HG03378 (cell line): Measurements from ENCODE around the gene TRABD2B.

ENCODE experiments used
- ATAC-seq: cut with Tn5 transposase; IDR thresholded peaks from one replicate; pipeline ENCODE4 v1.9.1; 2021; ENCODE audit warnings: mild to moderate bottlenecking, moderate library complexity; ENCODE audit not compliant: unreplicated experiment

TRABD2B gene

GRCh38 chr1:47765236-47765635 lies 231.9 kb downstream of the TRABD2B start:
- ATAC-seq = no peak

DNA sequence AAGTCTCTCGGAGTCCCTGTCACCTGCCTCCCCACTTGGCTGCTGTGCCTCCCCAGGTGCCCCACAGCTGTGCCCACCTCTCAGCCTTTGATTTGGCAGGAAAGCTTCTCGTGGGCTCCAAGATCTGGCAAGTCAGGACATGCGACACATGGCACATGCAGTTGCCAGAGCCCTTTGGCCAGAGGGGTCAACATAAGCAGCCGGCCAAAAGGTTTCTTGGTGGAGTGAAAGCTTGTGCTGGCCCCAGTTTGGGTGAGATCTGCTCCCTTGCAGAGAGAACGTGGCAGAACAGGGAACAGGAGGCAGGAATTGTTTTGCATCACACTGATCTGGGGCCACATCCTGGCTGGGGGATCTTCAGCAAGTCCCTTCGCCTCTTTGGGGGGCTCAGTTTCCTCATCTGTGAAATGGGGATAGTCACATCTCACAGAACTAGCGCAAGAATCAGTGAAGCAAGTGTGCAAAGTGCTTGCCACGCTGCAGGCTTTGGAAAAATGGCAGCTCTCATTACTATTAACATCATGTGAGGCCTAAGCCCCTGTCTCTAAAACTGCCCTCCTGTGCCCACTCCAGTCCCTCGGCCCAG lies 232.6 kb downstream of the TRABD2B start:
- ATAC-seq = no peak

DNA sequence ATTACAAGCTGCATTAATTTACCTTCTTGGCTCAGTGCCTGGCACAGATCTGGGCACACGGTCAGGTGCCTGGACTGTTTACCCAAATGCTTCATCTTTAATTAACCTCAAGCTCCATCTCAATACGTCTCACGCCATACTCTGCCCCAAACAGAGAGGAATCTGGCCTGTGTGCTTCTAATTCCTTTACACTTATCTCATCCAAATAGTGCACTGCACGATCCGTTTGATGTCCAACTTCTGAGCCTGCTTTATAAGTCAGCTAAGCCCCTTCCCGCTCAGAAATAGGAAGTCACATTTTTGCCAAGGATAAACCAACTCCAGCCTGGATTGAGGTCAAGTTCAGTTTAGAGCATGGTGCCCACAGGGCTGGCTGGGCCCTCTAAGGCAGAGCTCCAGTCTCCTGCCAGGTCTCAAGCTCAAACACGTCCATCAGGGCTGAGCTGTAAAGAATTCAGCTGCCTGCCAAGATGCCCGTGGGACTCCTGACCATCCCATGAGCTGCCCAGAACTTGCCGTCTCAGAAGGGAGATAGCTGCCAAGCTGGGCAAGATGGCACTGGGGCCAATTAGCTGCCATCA lies 233.5 kb downstream of the TRABD2B start:
- no peak for ATAC-seq

- ATAC-seq = peak; percentile 67
Measured at GRCh38 chr1:47761974-47762373, 235.2 kb downstream of the TRABD2B start.

DNA sequence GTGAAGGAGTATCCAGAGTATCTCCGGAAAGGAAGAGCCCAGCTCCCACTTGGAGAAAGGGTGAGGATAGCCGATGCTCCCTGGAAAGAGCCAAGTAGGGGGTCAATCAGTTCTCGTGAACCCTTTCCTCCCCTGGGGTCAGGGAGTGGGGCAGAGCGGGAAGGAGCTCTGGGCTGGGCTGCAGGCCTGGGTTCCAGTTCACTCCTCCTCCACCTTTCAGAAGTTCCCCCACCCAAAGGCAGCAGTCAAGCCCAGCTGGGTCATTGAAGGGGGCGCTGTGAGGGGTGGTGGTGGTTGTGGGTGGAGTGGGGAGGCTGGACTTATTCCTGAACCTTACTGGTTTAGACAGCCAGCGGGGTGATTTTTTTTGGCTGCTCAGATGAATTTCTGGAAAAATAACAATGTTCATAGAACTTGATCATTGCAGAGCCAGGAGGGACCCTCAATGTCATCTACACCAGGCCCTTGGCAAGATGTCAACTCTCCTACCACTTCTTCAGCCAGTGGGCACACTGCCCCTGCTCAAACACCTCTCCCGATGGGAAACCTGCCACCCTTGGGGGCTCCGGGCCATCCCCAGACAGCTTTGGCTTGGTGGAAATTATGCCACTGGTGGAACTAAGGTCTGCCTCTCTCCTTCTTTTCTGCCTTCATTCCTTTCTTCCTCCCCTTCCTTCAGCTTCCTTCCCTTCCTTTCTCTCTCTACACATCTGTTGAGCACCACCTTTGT lies 235.8 kb downstream of the TRABD2B start:
- no peak for ATAC-seq

DNA sequence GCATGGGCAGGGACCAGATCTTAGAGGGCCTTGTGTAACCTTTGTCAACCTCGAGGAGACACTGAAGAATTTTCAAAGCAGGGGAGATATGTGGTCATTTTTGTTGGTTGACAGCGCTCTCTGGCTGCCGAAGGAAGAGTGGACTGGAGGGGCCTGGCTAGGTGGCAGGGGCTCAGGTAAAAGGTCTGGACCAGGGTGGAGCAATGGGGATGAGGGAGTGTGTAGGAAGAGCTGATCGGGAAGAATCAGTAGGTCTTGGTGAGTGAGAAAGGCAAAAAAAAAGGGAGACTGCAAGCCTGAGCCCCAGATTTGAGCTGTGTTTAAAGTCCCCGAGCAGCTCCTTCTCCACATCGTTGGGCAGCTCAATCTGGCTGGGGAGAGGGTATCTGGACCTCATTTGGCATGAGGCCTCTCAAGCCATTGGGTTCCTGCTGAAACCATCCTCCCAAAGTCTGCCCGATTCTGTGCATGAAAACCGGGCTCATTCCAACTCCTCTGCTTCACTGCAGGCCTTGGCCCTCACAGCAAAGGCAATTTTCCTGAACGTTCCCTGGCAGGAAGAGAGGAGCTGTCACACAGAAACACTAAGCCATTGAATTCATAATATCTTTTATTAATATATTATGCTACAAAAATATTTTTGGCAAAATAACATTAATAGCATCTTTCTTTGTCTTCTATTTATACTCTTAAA lies 237.1 kb downstream of the TRABD2B start:
- no peak for ATAC-seq

DNA sequence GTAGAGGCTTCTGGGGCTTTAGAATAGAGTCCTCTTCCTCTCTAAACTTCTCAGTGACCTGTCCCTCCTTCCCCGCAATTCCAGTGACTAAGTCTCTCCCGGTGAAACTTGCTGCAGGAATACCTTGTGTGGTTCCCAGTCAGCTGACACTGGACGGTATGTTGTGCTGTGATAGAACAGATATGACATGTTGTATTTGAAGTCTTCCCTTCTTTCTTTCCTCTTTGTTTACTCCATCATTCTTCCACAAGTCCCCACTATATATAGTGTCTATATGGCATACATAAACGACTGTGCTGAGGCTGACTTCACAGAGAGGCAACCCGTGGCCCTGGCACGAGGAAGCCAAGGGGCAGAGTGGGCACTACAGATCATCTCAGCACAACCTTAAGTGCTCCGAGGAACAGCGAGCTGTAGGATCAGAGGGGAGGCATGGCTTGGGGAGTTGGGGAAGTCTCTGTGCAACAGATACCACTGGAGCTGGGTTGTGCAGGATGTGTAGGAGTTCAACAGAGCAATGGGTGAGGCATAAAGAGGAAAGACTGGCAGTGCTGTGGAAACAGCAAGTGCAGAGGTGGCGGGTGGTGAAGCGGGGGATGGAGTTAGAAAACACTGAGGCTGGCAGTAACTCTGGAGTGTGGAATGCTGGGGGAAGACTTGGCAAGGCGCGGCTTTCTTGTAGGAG lies 237.8 kb downstream of the TRABD2B start:
- no peak for ATAC-seq

DNA sequence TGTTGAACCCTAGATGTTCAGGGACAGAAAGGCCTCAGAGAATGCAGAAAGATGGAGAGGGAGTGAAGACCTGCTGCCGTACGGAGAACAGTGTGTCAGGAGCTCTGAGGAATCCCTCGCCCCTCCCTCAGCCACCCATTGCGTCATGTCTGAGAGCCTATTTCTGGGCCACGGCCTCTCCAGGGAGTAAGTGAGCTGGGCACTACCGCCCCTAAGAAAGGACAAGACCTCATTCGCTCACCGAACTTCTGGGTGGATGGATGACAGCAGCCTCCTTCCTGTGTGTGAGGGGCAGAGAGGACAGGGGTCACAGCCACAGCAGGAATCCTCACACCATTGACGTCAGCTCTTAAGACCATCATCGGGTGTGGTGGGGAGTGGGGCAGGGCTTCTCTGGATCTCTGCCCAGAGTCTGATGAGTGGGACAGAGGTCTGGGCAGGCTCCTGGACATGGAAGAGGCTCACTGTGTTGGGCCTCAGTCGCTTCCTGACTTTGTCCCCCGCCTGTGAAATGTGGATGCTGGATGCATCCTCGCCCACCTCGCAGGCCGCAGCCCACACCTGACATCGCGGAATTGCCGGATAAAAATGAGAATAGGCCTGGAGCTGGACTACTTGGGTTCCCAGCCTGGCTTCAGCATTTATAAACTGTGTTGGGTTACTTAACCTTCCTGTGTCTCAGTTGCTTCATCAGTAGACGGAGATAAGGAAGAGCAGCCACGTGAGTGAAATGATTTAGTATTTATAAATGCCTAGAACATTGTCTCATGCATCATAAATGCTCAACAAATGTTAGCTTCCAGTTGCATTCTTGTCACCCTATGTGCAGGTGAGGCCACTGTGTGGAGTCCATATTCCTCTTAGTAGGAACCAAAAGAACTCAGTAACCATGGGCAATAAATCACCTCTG lies 238.6 kb downstream of the TRABD2B start:
- no peak for ATAC-seq

- no peak for ATAC-seq
Measured at GRCh38 chr1:47757226-47757975, 239.8 kb downstream of the TRABD2B start.

GRCh38 chr1:47756411-47756810 lies 240.8 kb downstream of the TRABD2B start:
- no peak for ATAC-seq

DNA sequence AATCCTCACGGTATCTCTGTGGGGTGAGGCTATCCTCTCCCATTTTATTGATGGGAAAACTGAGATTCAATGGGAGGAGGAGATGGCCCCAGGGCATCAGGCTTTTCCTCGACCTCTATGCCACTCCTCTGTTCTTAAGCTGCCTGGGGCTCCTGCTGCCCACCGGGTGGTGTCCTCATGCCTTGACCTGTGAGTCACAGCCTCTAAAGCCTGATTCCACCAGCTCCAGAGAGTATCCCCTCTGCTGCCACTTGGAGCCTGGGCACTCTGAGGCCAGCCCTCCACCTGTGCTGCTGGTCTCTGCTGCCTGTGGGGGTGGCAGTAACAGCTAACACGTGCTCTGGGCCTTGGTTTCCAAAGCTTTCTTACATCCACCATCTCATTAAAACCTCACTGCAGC lies 241.2 kb downstream of the TRABD2B start:
- ATAC-seq = no peak

DNA sequence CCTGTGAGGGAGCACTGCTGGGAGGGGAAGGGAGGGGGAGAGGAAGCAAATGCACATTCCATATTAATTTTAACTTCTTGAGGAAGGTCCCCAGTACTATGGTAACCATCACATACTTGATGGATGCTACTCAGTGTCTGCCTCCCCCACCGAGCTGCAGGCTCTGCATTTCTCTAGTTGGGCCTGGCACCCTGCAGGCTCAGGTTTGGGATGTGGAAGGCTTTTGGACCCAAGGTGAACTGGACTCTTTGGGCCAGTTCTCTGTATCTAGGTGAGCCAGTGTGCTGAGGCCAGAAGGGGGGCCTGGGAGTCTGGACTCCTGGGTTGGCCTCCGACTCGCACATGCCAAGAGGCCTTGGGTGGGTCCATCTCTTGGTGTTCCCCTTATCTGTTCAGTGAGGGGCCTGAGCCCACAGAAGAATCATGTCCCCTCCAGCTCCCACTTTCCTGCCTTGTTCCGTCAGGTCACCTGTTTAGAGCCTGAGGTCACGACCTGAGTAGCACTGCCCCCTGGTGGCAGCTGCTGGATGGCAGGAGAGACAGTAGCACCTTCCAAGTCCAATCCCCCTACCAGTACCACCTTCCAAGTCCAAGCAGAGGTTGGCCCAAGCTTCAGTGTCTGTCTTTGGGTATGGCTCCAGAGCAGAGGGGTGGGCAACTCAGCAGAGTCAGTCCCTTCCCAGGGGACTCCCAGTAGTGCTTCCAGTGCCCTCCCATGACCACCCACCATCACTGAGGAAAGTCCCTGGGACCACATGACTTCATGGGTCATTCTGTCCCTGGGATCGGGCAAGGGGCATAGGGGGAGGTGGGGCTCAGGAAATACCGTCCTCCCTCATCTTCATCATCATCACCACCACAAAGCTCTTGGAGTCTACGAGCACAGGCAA lies 241.8 kb downstream of the TRABD2B start:
- ATAC-seq = no peak

GRCh38 chr1:47754221-47754620 lies 243.0 kb downstream of the TRABD2B start:
- no peak for ATAC-seq

DNA sequence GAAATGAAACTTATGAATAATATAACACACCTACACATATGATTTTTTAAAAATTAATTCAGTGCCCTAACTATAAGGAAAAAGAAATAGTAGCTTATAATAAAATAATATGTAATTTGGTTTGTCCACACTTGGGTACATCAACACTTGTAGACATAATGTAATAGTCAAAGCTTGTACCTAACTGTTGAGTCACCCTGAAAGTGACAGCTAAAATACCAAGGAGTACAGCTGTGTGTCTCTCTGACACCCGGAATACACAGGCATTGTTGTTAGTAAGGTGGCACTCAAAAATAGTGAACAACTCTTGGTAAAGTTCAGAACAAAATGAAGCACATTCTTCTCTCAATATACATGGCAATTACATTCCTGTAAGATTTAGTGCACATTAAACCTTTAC lies 243.4 kb downstream of the TRABD2B start:
- ATAC-seq = no peak

DNA sequence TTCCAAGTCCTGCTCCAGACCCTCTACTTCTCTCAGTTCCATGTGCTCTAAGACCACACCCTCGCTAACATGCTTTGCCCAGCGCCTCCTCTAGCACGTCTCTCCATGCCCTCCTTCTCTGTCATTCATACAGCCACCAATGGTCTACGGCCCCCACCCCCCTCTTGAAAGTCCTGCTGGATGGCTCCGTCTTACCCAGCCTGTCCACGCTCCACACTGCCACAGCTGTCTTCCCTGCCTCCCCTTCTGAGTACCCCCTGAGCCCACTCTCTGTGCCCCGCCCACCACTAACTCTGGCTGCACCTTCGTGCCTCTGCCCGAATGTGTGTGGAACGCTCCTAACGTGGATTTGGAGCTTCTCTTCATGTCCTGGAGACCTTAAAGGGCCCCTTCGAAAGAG lies 244.6 kb downstream of the TRABD2B start:
- no peak for ATAC-seq

- ATAC-seq = no peak
Measured at GRCh38 chr1:47751996-47752451, 245.2 kb downstream of the TRABD2B start.

- no peak for ATAC-seq
Measured at GRCh38 chr1:47751193-47751592, 246.0 kb downstream of the TRABD2B start.
